HEK293T (cell line): Measurements from ENCODE around the gene ZFYVE27.

Experiments
- ARNT ChIP-seq: fragments of 450-650 bp; IDR thresholded peaks from 2 replicates; pipeline ENCODE4 v1.6.1; 2017; ENCODE audit warnings: mild to moderate bottlenecking
- ELF4 ChIP-seq: fragments of 450-650 bp; IDR thresholded peaks from 2 replicates; pipeline ENCODE4 v1.6.1; 2017; ENCODE audit warnings: antibody characterized with exemption
- FOXA1 ChIP-seq: fragments of 450-650 bp; IDR thresholded peaks from 2 replicates; pipeline ENCODE4 v1.6.1; 2016; ENCODE audit warnings: mild to moderate bottlenecking
- FOXM1 ChIP-seq: fragments of 450-650 bp; IDR thresholded peaks from 2 replicates; pipeline ENCODE4 v1.6.1; 2017; ENCODE audit warnings: mild to moderate bottlenecking, borderline replicate concordance
- NFRKB ChIP-seq: fragments of 450-650 bp; IDR thresholded peaks from 2 replicates; pipeline ENCODE4 v1.6.1; 2016; ENCODE audit warnings: mild to moderate bottlenecking, moderate library complexity
- SP1 ChIP-seq: fragments of 450-650 bp; IDR thresholded peaks from 2 replicates; pipeline ENCODE4 v1.6.1; 2017
- SUZ12 ChIP-seq: fragments of 450-650 bp; IDR thresholded peaks from 2 replicates; pipeline ENCODE4 v1.6.1; 2016; ENCODE audit warnings: mild to moderate bottlenecking
- TARDBP ChIP-seq: fragments of 450-650 bp; IDR thresholded peaks from 2 replicates; pipeline ENCODE4 v1.6.1; 2016
- ZNF384 ChIP-seq: fragments of 450-650 bp; IDR thresholded peaks from 2 replicates; pipeline ENCODE4 v1.6.1; 2016

DNA sequence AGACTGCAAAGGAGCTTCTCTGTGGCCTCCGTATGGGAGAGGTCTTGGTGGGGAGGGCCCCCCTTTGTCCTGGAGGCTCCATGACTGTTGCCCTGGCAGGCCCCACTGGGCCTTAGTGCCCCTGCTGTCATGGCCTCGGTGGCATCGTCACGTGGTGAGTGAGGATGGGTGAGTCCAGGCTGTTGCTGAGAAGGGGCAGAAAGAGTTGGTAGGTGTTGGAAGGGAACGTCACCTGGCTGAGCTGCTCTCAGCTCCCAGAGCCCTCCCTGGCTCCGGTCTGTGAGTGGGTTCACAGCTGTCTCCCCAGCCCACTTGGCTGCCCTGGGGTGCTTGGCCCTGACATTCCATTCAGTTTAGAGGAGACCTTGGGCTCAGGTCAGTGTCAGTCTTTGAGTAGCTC, 18.8 kb downstream of the ZFYVE27 start:
- no peak for TF ChIP-seq ZNF384
- TF ChIP-seq SP1 = no peak
- TF ChIP-seq ARNT = no peak
- no peak for TF ChIP-seq ELF4
- TF ChIP-seq FOXM1 = no peak
- no peak for TF ChIP-seq FOXA1
- no peak for TF ChIP-seq SUZ12
- no peak for TF ChIP-seq NFRKB
- no peak for TF ChIP-seq TARDBP
